GM19395 (cell line): ENCODE measurements around the gene HNRNPU.

Source experiments
- ATAC-seq: cut with Tn5 transposase; IDR thresholded peaks from one replicate; pipeline ENCODE4 v1.9.1; 2021; ENCODE audit warnings: mild to moderate bottlenecking, moderate library complexity; ENCODE audit not compliant: unreplicated experiment

HNRNPU gene

DNA sequence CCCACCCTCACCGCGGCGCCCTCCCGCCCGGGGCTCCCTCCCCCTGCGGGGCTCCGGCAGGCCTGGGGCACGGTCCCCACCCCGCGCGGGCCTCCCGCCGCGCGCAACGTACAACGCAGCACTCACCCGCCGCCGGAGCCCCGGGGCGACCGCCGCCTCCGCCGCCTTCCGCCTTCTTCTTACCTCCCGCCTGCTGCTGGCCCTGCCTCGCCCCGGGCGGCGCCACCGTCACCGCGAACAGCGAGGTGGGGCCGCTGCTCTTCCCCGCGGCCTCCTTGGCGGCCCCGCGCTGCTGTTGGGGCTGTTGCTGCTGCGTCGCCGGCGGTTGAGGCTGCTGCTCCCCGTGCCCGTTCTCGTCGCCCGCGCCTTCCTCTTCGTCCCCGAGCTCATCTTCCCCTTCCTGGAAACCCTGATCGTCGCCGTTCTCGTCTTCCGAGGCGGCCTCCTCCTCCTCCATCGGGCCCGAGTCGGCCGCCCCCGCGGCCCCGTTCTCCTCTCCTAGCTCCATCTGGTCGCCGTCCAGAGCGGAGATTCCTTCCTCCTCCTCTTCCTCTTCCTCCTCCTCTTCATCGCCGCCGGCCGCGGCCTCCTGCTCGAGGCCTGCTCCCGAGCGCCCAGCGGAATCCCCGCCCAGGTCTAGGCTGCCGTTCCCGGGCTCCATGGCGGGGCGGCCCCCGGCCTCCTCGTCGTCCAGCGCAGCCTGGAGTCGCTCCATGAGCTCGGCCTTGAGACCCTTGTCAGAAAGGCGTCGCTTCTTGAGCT, 671 bp downstream of the HNRNPU start:
- peak; percentile 12 for ATAC-seq

DNA sequence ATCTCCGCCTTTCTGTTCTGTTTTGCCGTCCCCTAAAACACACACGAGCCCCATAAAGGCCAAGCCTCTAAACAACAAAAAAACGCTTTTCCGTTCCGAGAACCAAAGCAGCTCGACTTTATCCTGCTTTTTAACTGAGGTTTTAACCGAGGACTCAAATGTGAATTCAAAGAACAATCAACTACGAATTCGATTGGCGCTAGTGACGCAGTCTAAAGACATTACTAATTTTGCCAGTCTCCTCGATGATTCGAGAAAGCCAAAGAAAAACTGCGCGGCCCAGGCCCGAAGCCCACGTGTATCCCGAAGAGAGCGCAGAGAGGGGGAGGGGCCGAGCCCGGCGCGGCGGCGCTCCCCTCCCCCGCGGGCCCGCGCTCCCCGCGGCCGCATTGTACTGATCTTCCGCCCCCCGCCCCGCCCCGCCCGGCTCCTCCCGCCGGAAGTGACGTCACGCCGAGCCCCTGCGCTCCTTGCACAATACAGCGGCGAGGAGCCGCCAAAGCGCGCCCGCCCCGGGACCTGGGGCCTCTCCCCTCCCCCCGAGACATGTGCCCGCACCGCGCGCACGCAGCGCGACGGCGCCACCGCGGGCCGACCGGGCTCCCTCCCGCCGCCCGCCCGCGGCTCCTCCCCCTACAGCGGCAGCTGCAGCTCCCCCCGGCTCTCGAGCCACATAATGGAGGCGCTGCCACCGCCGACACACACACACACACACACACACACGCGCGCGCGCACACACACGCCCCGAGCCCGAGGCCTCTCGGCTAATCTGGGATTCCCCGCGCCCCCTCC, 1.4 kb downstream of the HNRNPU start:
- ATAC-seq, result peak; percentile 55

DNA sequence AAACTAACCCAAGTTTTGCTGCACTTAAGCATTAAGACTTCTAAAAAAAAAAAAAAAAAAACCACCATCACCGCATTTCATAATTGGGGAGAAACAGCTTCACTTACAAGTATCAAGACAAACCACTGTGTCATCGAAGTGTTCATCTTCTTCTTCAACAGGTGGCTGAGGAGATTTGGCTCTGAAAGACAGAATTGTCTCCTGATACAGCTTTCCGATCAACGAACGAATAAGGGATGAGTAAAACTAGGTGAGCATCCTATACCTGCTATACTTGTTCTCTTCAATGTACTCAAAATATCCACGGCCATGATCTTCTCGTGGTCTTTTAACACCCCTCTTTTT, 2.0 kb downstream of the HNRNPU start:
- ATAC-seq, result no peak

DNA sequence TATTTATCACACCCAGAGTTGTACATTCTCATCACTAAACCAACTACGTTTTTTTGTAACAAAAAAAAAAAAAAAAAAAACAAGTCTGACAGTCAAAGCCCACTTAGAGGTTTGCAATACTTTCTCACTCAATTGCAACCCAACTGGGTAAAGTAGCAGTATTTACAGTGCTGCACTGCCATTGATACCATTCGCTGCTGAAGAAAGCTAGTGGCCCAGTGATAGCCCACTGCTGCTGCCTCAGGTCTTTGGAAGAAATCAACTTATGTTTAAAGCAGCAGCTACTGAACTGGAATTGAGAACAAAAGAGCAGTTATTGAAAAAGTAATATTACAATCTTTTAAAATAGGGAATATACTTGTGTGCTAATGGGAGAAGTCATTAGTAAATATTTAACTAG, 2.7 kb downstream of the HNRNPU start:
- no peak for ATAC-seq

DNA sequence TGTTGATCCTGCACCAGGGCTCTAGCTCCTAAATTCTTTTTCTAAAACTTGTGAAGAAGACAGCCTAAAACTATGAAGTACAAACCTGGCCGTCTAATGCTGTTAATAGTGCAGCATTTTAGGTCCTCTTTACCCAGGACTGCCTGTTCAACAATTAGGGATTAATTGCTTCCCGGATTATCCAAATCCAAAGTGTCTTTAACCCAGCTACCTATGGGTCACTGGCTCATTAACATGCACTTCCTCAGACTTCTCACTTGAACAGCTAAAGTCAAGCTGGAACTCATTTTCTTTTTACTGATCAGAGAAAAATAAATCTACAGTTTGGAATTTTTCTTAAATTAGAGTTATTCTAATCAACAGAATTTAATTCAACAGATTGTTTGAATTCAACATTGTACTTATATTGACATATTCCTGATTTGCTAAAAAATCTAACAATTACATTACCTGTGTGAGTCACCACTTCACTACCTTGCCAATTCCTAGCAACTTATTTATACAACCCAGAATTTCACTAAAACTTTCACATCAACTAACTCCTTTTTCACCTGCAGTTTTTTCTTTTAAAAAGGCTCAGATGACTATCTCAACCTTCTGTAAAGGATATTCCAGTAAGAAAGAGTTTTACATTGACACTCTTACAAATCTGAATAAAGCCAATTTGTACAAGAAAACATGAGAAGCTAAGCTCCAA, 3.3 kb downstream of the HNRNPU start:
- no peak for ATAC-seq

DNA sequence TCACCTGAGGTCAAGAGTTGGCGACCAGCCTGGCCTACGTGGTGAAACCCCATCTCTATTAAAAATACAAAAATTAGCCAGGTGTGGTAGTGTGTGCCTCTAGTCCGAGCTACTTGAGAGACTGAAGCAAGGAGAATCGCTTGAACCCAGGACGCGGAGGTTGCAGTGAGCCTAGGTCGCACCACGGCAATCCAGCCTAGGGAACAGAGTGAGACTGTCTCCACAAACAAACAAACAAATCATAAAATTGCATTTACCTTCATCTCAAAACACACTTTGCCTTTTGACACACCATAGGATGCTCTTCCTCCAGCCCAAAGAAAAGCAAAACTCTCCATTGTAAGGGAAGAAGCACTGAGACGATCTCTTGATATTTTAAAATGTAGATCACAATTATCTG, 4.3 kb downstream of the HNRNPU start:
- ATAC-seq, result no peak

DNA sequence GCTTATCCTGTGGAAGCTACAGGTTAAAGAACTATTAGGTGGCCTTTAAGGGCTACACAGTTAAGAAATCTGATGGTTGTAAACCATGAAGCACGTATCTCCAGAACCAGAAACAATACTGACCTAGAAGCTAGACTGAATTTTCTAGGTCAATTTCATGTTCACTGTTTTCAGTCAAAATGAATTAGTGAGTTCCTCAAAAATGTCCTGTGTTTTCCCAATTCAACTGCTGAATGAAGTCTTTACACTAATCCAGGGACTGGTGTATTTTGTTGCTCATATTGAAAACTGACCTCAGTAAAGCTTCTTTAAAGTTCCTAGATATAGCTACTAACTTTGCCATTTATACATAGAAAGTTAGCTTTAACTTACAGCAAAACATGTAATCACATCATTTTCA, 6.0 kb downstream of the HNRNPU start:
- ATAC-seq, result no peak

DNA sequence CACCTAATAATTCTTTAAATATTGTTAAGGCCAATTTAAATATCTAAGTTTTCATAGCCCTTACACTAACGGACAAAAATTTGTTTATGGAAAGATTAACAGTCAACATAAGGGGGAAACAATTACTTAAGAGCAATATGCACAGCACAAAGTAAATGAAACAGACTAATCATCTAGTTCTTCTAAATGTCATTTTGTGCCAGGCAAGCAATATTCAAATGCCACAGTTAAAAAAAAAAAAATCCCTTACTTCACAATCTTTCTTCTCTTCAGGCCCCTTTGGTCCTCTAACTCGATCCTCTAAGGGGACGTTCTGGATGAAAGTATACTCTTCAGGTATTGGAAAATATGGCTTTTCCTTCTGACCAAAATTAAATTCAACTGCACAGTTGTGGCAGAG, 6.6 kb downstream of the HNRNPU start:
- ATAC-seq, result no peak

DNA sequence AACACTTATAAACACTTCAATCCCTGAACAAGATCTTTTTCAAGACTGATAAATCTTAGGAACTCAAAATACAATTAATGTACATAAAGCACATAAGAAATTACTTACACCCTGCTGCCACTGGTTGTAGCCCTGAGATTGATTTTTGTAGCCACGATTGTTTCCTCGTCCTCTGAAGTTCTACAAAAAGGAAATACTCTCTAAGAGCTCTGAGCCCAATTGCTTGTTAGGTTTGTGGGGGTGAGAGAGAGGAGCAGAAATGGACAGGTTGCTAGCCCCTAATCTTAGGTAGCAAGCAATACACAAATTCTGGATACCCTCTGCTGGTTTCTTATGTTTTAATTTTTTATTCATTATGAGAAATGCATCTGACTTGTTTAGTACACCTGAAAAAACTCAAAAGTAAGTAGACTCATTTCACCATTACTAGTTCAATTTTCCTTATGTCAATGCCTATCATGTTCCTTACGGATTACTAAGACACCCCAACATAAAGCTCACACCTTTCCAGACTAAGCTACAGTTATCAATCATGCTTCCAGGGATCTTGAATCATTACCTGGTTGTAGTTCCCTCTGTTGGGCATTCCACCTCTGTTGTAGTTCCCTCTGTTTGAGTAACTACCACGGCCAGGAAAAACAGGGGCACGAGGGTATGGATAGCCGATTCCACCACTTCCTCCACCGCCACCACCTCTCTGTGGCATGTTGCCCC, 9.3 kb downstream of the HNRNPU start:
- no peak for ATAC-seq

DNA sequence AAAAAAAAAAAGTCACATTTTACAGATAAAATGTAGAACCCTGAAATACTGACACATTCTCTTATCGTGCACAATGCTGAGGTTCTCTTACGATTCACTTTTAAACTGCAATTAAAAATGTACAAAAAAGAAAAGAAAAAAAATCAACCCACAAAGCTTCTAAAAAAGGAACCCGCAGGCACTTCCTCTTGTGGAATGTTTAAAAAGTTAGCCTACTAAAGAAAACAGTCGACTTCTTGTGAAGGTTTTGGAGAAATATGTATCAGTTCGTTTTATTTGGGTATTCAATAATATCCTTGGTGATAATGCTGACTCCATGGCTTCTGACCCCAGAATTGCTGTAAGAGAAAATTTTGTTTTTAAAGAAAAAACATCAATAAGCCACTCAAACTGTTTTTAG, 10.2 kb downstream of the HNRNPU start:
- ATAC-seq, result no peak

DNA sequence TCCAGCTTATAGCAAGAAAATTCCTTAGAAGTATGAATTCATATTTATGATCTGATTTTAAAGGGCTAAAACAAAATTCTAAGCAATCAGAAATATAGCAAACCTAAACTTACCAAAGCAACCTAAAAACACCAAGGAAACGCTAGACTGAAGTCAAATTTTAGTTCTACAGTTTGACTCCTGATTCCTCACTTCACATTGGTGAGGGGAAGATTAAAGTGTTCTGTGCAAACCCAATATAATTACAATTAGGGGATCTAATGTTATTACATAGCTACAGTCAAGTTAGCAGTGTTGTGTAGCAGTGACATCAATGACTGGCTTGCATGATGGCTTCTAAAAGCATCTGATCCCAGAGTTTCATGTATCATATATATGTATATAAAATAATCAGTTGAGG, 11.6 kb downstream of the HNRNPU start:
- ATAC-seq, result no peak

DNA sequence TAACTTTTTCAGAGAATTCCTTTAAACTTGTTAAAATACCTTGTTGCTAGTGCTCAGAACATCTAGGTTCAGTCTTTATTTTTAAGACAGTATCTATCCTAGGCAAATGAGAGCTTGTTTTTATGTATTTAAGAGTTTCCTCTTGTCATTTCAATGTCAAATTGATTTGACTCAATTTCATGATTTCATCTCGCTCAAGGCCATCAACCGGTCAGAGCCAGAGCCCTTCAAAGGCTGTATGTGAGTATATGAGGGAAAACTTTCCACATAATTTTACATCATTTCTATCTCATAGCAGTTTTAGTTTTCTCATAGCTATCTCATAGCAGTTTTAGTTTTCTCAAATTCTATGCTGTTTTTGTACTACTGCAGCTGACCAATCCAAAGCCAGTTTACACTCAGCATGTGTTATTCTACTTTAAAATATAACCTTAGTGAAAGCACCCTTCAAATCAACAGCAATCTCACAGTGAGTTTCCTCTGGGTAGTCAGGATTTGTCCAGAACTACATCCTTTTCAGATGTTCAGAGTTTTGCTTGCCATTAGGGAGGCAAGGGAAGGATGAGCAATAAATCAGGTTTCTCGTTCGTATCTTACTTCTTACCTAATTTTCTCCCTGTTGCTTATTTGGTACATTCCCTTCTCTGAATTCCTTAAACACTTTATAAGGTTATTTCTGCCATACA, 12.7 kb downstream of the HNRNPU start:
- ATAC-seq, result no peak

DNA sequence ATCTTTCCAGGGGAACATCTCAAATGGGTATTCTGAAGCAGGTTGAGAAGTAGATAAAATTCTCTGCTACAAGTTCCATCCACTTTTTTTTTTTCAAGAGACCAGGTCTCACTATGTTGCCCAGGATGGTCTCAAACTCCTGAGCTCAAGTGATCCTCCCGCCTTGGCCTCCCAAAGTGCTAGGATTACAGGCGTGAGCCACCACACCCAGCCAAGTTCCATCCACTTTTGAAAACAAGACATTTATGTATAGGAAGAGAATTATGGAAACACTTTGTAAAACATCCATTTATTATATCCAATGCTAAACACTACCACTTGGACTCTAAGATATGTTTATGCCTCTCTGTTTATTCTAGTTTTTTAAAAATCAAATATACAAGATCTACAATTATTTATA, 13.4 kb downstream of the HNRNPU start:
- no peak for ATAC-seq

DNA sequence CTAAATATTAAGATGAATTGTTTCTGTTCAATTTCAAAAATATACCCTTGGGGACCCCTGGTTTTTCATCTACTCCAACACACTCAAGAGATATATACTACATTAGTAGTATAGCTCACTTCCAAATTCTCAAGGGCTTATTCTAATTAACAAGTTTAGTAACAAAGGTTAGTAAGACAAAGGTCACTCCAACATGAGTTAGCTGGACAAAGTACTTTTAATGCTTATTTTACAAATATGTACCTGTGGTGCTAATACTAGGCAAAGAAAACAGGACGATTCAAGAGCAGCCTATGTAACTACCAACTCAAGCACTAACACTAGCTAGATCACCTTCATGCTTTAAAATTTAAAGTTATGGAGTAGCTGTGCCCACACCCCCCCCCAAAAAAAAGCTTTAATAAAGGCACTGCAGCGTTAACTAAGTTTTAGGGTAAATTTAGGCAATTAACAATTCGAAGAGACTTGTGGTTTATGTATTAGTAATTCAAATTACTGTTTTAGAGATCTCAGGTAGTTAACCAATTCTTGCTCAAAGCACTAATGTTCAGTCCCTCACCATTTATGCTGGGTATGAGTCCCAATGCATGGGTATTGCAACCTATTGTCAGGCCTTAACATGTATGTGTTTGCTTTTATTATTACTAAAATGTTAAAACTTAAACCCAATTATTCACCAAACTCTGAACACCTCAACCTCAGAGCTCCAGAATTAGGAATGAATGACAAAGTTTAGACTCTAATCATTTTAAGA, 14.1 kb downstream of the HNRNPU start:
- ATAC-seq, result no peak

DNA sequence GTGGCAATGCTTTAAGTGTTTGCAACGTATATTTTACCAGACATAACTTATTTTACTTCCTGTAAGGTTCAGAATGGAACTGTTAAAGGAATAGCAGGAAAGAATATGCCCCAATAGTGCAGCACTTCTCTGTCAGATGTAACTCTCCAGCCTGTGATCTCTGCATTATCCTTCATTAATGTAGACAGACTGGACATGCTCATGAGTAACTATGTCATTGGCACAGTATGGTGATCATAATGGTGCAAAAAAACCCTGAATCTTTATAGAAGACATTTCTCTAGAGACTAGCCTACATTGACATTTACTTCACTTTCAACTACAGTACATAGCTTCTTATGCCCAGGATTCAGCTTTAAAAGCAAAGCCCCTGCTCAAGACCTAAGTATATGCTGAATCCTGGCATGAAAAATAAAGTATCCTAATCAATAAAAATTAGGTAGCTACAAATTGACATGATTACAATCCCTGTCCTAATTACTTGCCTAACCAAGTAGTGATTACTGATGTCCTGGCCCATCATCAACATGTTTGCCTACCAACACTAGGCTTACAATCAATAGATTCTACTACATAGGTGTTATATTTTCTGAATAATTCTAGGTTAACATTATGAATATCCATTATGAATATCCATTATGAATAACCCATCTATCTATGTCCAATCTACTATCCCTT, 15.0 kb downstream of the HNRNPU start:
- no peak for ATAC-seq

DNA sequence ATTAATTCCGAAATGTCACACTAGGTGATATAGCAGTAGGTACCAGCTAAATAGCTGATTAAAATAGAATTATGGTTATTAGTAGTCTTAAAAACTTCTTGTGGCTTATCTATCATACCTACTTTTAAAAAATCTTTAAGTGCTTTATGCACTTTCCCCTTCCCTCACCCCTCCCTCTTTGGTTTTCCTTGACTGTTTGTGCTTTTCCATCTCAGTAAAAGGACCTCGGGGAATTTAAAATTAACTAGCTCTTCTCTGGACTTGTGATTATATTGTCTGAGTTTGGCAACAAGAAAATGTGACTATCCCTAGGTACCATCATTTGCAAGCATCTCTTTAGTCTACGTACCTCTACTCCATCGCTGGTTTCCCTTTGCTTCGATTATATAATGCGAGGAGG, 17.7 kb downstream of the HNRNPU start:
- no peak for ATAC-seq

DNA sequence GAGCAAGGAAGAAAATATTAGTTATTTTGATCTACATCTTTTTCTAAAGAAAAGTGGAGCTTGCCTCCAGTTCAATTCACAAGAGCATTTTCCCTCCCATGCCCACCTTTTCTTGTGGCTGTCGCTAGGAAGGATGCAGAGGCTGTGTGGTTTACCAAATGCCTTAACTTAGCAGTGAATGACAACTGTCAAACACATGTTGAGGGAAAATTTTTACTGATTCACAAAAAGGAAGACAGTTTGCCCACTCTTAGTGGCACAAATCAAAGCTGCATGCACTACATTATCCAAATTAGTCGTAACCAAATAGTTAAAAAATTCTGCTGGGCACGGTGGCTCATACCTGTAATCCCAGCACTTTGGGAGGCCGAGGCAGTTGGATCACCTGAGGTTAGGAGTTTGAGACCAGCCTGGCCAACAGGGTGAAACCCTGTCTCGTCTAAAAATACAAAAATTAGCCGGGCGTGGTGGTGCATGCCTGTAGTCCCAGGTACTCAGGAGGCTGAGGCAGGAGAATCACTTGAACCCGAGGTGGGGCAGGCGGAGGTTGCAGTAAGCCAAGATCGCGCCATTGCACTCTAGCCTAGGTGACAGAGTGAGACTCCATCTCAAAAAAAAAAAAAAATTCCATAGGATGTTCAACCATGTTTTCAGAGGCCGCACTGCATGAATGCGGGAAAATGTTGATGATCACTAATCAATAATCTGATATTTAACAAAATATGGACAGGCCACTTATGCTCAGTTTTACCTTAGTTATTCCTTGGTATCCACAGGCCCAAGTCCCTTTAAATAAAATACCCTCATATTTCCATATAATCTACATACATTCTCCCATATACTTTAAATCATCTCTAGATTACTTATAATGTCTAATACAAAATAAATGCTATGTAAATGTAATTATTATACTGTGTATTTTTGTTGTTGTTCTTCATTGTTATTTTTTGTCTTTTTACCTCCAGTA, 19.9 kb downstream of the HNRNPU start:
- no peak for ATAC-seq
